Liver (tissue), 9 donors: ENCODE measurements around the gene LOXHD1. TPM values are rescaled to one million over a fixed set of nuclear protein-coding genes. Genes with fewer than 3 reads are reported as not detected.

Experiments used
- DNase-seq: peaks from one replicate; pipeline ENCODE4 v3.0.0-alpha.2; 2017; ENCODE audit warnings: low spot score
- H3K27ac ChIP-seq, 2 donors: one replicate each; pipeline ENCODE4 v1.7.0; 2013; ENCODE audit warnings: inconsistent platforms in 2 of 2, low read length in 2 of 2, control low read depth in 1 of 2, low read depth in 1 of 2, mild to moderate bottlenecking in 1 of 2
- H3K27me3 ChIP-seq, 4 donors: one replicate each; pipeline versions ENCODE4 v1.6.1 to v1.7.0; 2013; ENCODE audit warnings: low read length in 3 of 4, inconsistent platforms in 1 of 4, mild to moderate bottlenecking in 1 of 4, moderate library complexity in 1 of 4; ENCODE audit not compliant: control insufficient read depth in 4 of 4, insufficient read depth in 4 of 4
- H3K36me3 ChIP-seq, 4 donors: one replicate each; pipeline versions ENCODE4 v1.6.1 to v1.7.0; 2013; ENCODE audit warnings: low read length in 3 of 4, mild to moderate bottlenecking in 3 of 4, low read depth in 1 of 4, moderate library complexity in 1 of 4; ENCODE audit not compliant: control insufficient read depth in 4 of 4, insufficient read depth in 3 of 4
- H3K4me1 ChIP-seq, 4 donors: one replicate each; pipeline versions ENCODE4 v1.6.1 to v1.7.0; 2013; ENCODE audit warnings: low read length in 3 of 4, mild to moderate bottlenecking in 3 of 4, moderate library complexity in 1 of 4; ENCODE audit not compliant: control insufficient read depth in 4 of 4, insufficient read depth in 4 of 4
- H3K4me3 ChIP-seq, 3 donors: one replicate each; pipeline versions ENCODE4 v1.6.1 to v1.7.0; 2013; ENCODE audit warnings: low read length in 3 of 3, control low read depth in 1 of 3, low read depth in 1 of 3, mild to moderate bottlenecking in 1 of 3
- H3K9ac ChIP-seq, 2 donors: one replicate each; pipeline ENCODE4 v1.7.0; 2013; ENCODE audit warnings: low read length in 2 of 2, mild to moderate bottlenecking in 2 of 2, moderate library complexity in 2 of 2, control low read depth in 1 of 2, low read depth in 1 of 2
- H3K9me3 ChIP-seq, 4 donors: one replicate each; pipeline versions ENCODE4 v1.6.1 to v1.7.0; 2013; ENCODE audit warnings: low read length in 3 of 4; ENCODE audit not compliant: control insufficient read depth in 4 of 4
- EGR1 ChIP-seq, 2 donors: IDR thresholded peaks; 2 replicates each; pipeline ENCODE4 v1.6.1; 2016 to 2018; ENCODE audit warnings: antibody characterized with exemption in 2 of 2, low read depth in 2 of 2
- FOXA1 ChIP-seq: IDR thresholded peaks from 2 replicates; pipeline ENCODE4 v1.6.1; 2016; ENCODE audit warnings: antibody characterized with exemption
- FOXA2 ChIP-seq: IDR thresholded peaks from 2 replicates; pipeline ENCODE4 v1.6.1; 2016; ENCODE audit warnings: antibody characterized with exemption
- GABPA ChIP-seq, 2 donors: IDR thresholded peaks in 1 of 2; conservative IDR thresholded peaks in 1 of 2; 2 replicates each; pipeline ENCODE4 v1.6.1; 2016; ENCODE audit warnings: antibody characterized with exemption in 2 of 2, mild to moderate bottlenecking in 1 of 2, moderate library complexity in 1 of 2
- HNF4A ChIP-seq, 2 donors: conservative IDR thresholded peaks; 2 replicates each; pipeline ENCODE4 v1.6.1; 2016; ENCODE audit warnings: antibody characterized with exemption in 2 of 2, mild to moderate bottlenecking in 2 of 2
- MAX ChIP-seq: IDR thresholded peaks from 2 replicates; pipeline ENCODE4 v1.6.1; 2016; ENCODE audit warnings: antibody characterized with exemption
- NR2F2 ChIP-seq: IDR thresholded peaks from 2 replicates; pipeline ENCODE4 v1.6.1; 2016; ENCODE audit warnings: antibody characterized with exemption
- REST ChIP-seq: IDR thresholded peaks from 2 replicates; pipeline ENCODE4 v1.6.1; 2016; ENCODE audit warnings: antibody characterized with exemption, mild to moderate bottlenecking
- ZBTB33 ChIP-seq: IDR thresholded peaks from 2 replicates; pipeline ENCODE4 v1.6.1; 2016; ENCODE audit warnings: antibody characterized with exemption
- WGBS: extraction: QIAGEN DNeasy Blood & Tissue Kit; methylation state at CpG from one replicate; pipeline ENCODE4 v1.1.7; 2013; 5-methylcytosine and 5-hydroxymethylcytosine counted together
- polyA plus RNA-seq, 2 donors: library from polyadenylated mRNA; stranded (reverse) in 1 of 2; unstranded in 1 of 2; fragments of 200-250 nt in 1 of 2; fragments of >200 nt in 1 of 2; fragmentation: Nextera tagmentation in 1 of 2; extraction: Ambion mirVana in 1 of 2; gene quantifications; one replicate each; pipeline versions ENCODE4 v1.2.1 to v1.2.3, GENCODE V29; 2013 to 2015
- total RNA-seq, 2 donors: library from RNA; depleted of rRNA; stranded (reverse); fragments of >200 nt; gene quantifications; one replicate each; pipeline ENCODE4 v1.2.3, GENCODE V29; 2014
- donor health status: healthy.
- donor health status: healthy.
- donor health status: healthy.
- donor health status: healthy.
- donor health status: healthy.

LOXHD1 gene
- total and polyA plus RNA-seq, 4 donors: 0.09 to 0.25 TPM; not detected in 2

- TF ChIP-seq ZBTB33 (no peak), EGR1 (IDR thresholded peaks at IDR 0.05; ENCODE audit: low read depth in 2 of 2) (no peak), FOXA2 (no peak), GABPA (IDR thresholded peaks at IDR 0.05 in 1 of 2, conservative IDR thresholded peaks at IDR 0.05 in 1 of 2) (no peak), MAX (no peak), FOXA1 (no peak)
Measured at GRCh38 chr18:46506974-46507586, 149.9 kb downstream of the LOXHD1 start (continued).

- Histone ChIP-seq H3K4me1 (no peaks in the 10 kb centered on the region), H3K27me3 (peaks cover 0 to 3% (median 0%) of the 10 kb centered on the region in 4 donors), H3K9ac (no peak overlapping the region), H3K27ac (no peak overlapping the region), H3K36me3 (no peaks in the 10 kb centered on the region), H3K4me3 (no peak overlapping the region), H3K9me3 (peaks cover 0 to 3% (median 0%) of the 10 kb centered on the region in 4 donors)
- DNase-seq: no peak
- 23% methylated on average over 2 of the region's 2 CpGs for WGBS
- TF ChIP-seq REST (peak; percentile 97), ZBTB33 (no peak), HNF4A (conservative IDR thresholded peaks at IDR 0.05) (no peak)
Measured at GRCh38 chr18:46502444-46502843, 154.6 kb downstream of the LOXHD1 start.

GRCh38 chr18:46497129-46497528 lies 159.9 kb downstream of the LOXHD1 start:
- Histone ChIP-seq H3K36me3 (no peaks in the 10 kb centered on the region), H3K27me3 (no peaks in the 10 kb centered on the region), H3K27ac (no peak overlapping the region), H3K4me3 (no peak overlapping the region), H3K4me1 (no peaks in the 10 kb centered on the region), H3K9ac (no peak overlapping the region), H3K9me3 (peaks cover 0 to 3% (median 0%) of the 10 kb centered on the region in 4 donors)
- DNase-seq: peak; percentile 52
- WGBS: 4% methylated on average over 4 of the region's 4 CpGs
- peak; percentile 99 for TF ChIP-seq REST
- TF ChIP-seq GABPA (IDR thresholded peaks at IDR 0.05 in 1 of 2, conservative IDR thresholded peaks at IDR 0.05 in 1 of 2): no peak
- no peak for TF ChIP-seq NR2F2
